ENCODE data around the gene THAP4. TPM values are rescaled to one million over a fixed set of nuclear protein-coding genes. Genes with fewer than 3 reads are reported as not detected.

The THAP4 gene
- total and polyA plus RNA-seq, 2 of the 13 experiments (the other 11 are each of a cell fraction or from before 2014, with no cell fraction given), result 59.7 to 75.7 TPM

DNA sequence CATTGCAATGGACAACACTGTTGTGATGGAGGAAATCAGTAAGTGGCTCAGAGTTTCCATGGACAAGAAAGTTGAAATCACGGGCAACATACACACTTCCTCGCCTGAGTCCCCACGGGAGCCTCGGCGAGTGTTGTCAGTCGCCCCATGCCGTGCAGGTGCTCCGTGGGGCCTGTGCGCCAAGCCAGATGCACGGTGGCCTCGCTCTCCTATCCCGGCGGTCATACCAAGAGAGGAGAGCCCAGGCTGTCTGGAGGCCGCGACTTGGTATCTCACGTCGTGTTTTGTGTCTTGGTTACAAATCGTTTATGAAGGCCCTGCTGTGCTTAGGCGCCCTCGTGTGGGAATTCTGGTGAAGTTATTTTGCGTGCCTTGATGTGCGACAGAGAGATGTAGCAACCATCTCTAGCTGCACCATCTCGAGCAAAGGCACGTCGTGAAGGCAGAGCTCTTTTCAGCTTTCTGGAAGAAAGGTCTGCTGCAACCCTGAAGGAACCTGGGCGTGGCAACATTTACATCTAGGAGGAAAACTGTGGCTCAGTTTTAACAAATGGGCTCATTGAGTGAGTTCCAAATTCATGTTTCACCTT, 22.3 kb upstream of the THAP4 start (continued):
- TF ChIP-seq SOX13 (IDR thresholded peaks at IDR 0.05) (no peak), SOX13 (CRISPR knock-in tag; conservative IDR thresholded peaks at IDR 0.05 in 1 of 2, IDR thresholded peaks at IDR 0.05 in 1 of 2) (no peak), MIER3 (CRISPR knock-in tag; IDR thresholded peaks at IDR 0.05; ENCODE audit: borderline replicate concordance) (peak; percentile 26; the same call in 1 of the 2 replicates), SP4 (CRISPR knock-in tag; IDR thresholded peaks at IDR 0.05) (peak; percentile 64; the same call in 1 of the 2 replicates), MIXL1 (CRISPR knock-in tag; IDR thresholded peaks at IDR 0.05) (peak; percentile 73; the same call in 1 of the 2 replicates), ELF4 (CRISPR knock-in tag; IDR thresholded peaks at IDR 0.05; ENCODE audit: borderline replicate concordance) (no peak), CHCHD3 (CRISPR knock-in tag; IDR thresholded peaks at IDR 0.05) (peak; percentile 69; the same call in 1 of the 2 replicates), ZNF75D (CRISPR knock-in tag; IDR thresholded peaks at IDR 0.05; ENCODE audit: borderline replicate concordance) (no peak), NAIF1 (CRISPR knock-in tag; IDR thresholded peaks at IDR 0.05; ENCODE audit: borderline replicate concordance) (no peak), HOXA3 (CRISPR knock-in tag; IDR thresholded peaks at IDR 0.05) (0 out of 2 replicates have a peak, but pooled peaks have one; percentile 60), ZNF598 (CRISPR knock-in tag; IDR thresholded peaks at IDR 0.05; ENCODE audit: borderline replicate concordance) (peak; percentile 82; the same call in 1 of the 2 replicates), ADNP (CRISPR knock-in tag; IDR thresholded peaks at IDR 0.05) (no peak), REL (CRISPR knock-in tag; conservative IDR thresholded peaks at IDR 0.05) (no peak), PRPF4 (IDR thresholded peaks at IDR 0.05; ENCODE audit: low read depth, low read length, poor library complexity, severe bottlenecking) (peak; percentile 97), UBTF (CRISPR knock-in tag; IDR thresholded peaks at IDR 0.05) (peak; percentile 22; the same call in 1 of the 2 replicates), IRF9 (CRISPR knock-in tag; IDR thresholded peaks at IDR 0.05; ENCODE audit: borderline replicate concordance) (peak; percentile 71; the same call in 1 of the 2 replicates), FOSL2 (CRISPR knock-in tag; IDR thresholded peaks at IDR 0.05) (peak; percentile 23; the same call in 1 of the 2 replicates), ZKSCAN8 (CRISPR knock-in tag; IDR thresholded peaks at IDR 0.05; ENCODE audit: borderline replicate concordance) (0 out of 2 replicates have a peak, but pooled peaks have one; percentile 36), AGO2 (optimal IDR thresholded peaks at IDR 0.05; ENCODE audit: low read depth, low read length) (peak; percentile 39), MTF1 (CRISPR knock-in tag; IDR thresholded peaks at IDR 0.05) (no peak), ZMYM4 (CRISPR knock-in tag; IDR thresholded peaks at IDR 0.05) (peak; percentile 27; the same call in 1 of the 2 replicates)
- TF ChIP-seq, protein P1, sequence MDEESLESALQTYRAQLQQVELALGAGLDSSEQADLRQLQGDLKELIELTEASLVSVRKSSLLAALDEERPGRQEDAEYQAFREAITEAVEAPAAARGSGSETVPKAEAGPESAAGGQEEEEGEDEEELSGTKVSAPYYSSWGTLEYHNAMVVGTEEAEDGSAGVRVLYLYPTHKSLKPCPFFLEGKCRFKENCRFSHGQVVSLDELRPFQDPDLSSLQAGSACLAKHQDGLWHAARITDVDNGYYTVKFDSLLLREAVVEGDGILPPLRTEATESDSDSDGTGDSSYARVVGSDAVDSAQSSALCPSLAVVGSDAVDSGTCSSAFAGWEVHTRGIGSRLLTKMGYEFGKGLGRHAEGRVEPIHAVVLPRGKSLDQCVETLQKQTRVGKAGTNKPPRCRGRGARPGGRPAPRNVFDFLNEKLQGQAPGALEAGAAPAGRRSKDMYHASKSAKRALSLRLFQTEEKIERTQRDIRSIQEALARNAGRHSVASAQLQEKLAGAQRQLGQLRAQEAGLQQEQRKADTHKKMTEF (CRISPR knock-in tag; IDR thresholded peaks at IDR 0.05), result peak; percentile 63
- TF ChIP-seq, protein P2, sequence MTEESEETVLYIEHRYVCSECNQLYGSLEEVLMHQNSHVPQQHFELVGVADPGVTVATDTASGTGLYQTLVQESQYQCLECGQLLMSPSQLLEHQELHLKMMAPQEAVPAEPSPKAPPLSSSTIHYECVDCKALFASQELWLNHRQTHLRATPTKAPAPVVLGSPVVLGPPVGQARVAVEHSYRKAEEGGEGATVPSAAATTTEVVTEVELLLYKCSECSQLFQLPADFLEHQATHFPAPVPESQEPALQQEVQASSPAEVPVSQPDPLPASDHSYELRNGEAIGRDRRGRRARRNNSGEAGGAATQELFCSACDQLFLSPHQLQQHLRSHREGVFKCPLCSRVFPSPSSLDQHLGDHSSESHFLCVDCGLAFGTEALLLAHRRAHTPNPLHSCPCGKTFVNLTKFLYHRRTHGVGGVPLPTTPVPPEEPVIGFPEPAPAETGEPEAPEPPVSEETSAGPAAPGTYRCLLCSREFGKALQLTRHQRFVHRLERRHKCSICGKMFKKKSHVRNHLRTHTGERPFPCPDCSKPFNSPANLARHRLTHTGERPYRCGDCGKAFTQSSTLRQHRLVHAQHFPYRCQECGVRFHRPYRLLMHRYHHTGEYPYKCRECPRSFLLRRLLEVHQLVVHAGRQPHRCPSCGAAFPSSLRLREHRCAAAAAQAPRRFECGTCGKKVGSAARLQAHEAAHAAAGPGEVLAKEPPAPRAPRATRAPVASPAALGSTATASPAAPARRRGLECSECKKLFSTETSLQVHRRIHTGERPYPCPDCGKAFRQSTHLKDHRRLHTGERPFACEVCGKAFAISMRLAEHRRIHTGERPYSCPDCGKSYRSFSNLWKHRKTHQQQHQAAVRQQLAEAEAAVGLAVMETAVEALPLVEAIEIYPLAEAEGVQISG (CRISPR knock-in tag; IDR thresholded peaks at IDR 0.05), result no peak
